ENCODE measurements around the gene ELMO3. TPM values are rescaled to one million over a fixed set of nuclear protein-coding genes. Genes with fewer than 3 reads are reported as not detected.

The ELMO3 gene
- total RNA-seq, 4 donors from 2014 or later = 1.6 to 5.4 TPM; not detected in 2

GRCh38 chr16:67151431-67152097 is 47.4 kb upstream of the ELMO3 start:
- Histone ChIP-seq H3K4me1 (peaks cover 0 to 9% of the 10 kb centered on the region in 2 donors), H3K27me3 (no peaks in the 10 kb centered on the region), H3K9me3 (no peaks in the 10 kb centered on the region), H3K4me3 (peak overlapping the region; percentile 60 to 75), H3K27ac (peak overlapping the region; percentile 77 to 80), H3K36me3 (no peaks in the 10 kb centered on the region)
- intact Hi-C loops (cut with DNase I; ENCODE audit: low total_unique reads) = no loop called here
- no peak for DNase-seq
- TF ChIP-seq POLR2A (IDR thresholded peaks at IDR 0.05) = no peak
- TF ChIP-seq, protein P1, sequence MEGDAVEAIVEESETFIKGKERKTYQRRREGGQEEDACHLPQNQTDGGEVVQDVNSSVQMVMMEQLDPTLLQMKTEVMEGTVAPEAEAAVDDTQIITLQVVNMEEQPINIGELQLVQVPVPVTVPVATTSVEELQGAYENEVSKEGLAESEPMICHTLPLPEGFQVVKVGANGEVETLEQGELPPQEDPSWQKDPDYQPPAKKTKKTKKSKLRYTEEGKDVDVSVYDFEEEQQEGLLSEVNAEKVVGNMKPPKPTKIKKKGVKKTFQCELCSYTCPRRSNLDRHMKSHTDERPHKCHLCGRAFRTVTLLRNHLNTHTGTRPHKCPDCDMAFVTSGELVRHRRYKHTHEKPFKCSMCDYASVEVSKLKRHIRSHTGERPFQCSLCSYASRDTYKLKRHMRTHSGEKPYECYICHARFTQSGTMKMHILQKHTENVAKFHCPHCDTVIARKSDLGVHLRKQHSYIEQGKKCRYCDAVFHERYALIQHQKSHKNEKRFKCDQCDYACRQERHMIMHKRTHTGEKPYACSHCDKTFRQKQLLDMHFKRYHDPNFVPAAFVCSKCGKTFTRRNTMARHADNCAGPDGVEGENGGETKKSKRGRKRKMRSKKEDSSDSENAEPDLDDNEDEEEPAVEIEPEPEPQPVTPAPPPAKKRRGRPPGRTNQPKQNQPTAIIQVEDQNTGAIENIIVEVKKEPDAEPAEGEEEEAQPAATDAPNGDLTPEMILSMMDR (IDR thresholded peaks at IDR 0.05) = no peak

DNA sequence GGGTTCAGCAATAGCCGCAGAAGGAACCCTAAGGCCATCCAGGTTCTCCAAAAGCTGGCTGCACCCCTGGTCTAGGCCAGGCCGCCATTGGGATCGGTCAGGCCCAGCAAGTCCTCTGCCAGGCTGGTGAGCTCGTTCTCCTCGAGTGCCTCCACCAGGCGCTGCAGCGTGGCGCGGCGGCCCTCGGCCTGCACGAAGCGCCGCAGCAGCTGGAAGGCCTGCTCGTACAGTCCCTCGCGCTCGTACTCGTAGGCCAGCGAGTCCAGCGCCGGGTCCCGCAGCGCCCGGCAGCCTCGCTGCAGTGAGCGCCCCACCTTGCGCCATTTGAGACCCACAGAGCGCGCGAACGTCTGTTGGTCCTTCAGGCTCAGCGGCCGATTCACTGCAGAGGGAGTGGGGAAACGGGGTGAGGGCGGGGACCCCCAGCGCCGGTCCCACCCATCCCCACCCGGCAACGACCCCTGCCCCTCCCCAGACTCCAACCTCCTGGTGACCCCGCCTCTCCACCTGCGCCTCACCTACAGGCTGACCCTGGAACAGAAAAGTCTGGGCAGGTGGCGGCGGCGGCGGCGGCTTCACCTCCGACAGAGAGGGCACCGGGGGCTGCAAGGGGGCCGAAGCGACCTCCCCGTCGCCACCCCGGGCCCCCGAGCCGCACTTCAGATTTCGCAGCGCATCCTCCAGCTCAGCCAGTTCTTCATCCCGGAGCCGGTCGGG is 44.2 kb upstream of the ELMO3 start:
- TF ChIP-seq POLR2A (IDR thresholded peaks at IDR 0.05) = no peak
- TF ChIP-seq, protein P1 (IDR thresholded peaks at IDR 0.05) = no peak
- intact Hi-C loops (cut with DNase I; ENCODE audit: low total_unique reads) = loop anchor here (5.0 kb wide), 1 partner anchor 177 kb away; no protein-coding TSS in a partner anchor

DNA sequence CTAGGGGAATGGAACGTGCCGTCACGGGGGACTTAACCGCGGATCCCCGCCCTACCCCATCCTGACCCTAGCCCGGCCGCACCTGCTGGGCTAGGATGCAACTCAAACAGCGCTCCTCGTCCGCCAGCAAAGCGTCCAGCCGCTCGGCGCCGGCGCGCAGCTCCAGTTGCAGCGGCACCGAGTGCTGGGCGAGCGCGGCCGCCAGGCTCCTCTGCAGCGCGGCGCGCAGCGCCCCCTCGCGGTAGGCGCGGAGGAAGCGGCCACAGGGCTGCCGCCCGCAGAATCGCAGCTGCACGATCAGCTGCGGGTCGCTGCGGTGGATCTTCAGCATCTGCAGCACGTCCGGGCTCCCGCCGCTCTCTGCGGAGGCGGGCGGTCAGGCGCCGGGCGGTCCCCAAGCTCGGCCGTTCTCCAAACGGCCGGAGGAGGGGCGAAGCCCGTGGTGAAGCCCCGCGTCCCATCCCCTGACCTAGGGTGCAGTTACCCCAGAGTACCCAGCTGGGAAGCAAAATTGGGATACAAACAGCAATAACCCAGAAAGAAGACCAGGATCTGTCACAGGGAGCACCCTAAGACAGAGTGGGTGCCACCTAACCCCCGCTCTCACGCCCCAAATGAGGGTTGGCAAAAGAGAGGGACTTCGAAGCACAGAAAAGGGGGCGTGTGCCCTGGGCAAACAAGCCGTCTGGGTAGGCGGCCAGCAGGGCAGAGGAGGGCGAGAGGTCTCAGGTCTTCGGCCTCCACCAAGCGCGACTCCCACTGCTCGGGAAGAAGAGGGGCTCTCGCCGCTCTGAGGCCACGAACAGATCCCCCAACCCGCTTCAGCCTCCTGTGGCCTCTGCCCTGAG is 43.4 kb upstream of the ELMO3 start:
- Histone ChIP-seq H3K27ac (no peak overlapping the region), H3K27me3 (no peaks in the 10 kb centered on the region), H3K36me3 (no peaks in the 10 kb centered on the region), H3K4me1 (peaks cover 0 to 14% of the 10 kb centered on the region in 2 donors), H3K9me3 (no peaks in the 10 kb centered on the region), H3K4me3 (no peak overlapping the region)
- no peak for TF ChIP-seq POLR2A (IDR thresholded peaks at IDR 0.05)
- TF ChIP-seq, protein P1 (IDR thresholded peaks at IDR 0.05) = peak; percentile 80 to 99 (median 98)
- peak in 1 of 2 donors; percentile 78 for DNase-seq
- intact Hi-C loops (cut with DNase I; ENCODE audit: low total_unique reads) = loop anchor here (5.0 kb wide), 1 partner anchor 178 kb away; no protein-coding TSS in a partner anchor

More for the DNA sequence above, 44.2 kb upstream of the ELMO3 start:
- Histone ChIP-seq H3K27ac (no peak overlapping the region), H3K27me3 (no peaks in the 10 kb centered on the region), H3K4me1 (peaks cover 0 to 17% of the 10 kb centered on the region in 2 donors), H3K4me3 (no peak overlapping the region), H3K9me3 (no peaks in the 10 kb centered on the region), H3K36me3 (no peaks in the 10 kb centered on the region)
- DNase-seq = no peak

DNA sequence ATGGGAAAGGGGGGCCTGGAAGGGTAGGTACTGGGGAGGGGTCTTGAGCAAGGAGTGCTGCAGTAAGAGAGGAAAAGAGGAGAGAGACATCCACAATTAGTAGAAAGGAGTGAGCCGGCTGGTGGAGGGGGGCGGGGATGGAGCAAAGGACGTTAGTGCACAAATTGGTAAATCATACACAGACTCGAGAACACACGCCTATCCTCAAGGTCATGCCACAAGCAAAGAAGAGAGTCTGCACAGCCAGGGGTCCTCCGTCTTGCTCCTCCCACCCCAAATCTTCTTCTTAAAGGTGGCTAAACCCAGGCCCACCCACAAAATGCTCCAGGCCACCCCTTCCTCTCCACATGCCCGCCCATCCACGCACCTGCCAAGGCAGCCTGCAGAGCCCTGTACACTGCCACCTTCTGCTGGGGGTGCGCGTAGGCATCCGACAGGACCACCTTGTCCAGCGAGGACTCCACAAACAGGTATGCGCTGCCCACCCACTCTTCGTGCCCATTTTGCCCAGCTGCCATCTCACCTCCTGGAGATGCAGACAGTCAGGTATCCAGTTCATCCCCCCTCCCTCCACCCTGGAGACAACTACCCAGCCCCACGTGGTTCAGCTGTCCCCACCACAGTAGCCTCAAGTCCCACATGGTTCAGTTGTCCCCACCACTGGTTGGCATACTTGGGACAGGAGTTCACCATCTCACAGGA is 42.6 kb upstream of the ELMO3 start:
- DNase-seq = no peak
- no peak overlapping the region for H3K27ac ChIP-seq
- no peak for TF ChIP-seq POLR2A (IDR thresholded peaks at IDR 0.05)
- TF ChIP-seq, protein P1 (IDR thresholded peaks at IDR 0.05) = no peak
- no peaks in the 10 kb centered on the region for H3K9me3 ChIP-seq
- peaks cover 0 to 16% of the 10 kb centered on the region in 2 donors for H3K4me1 ChIP-seq
- H3K4me3 ChIP-seq = no peak overlapping the region
- no peaks in the 10 kb centered on the region for H3K27me3 ChIP-seq
- intact Hi-C loops (cut with DNase I; ENCODE audit: low total_unique reads) = loop anchor here (5.0 kb wide), 1 partner anchor 179 kb away; no protein-coding TSS in a partner anchor
- no peaks in the 10 kb centered on the region for H3K36me3 ChIP-seq
